H1 (cell line): Measurements from ENCODE around the gene MEI1. TPM values are rescaled to one million over a fixed set of nuclear protein-coding genes. Genes with fewer than 3 reads are reported as not detected.

ENCODE experiments used
- CTCF ChIA-PET: fragments of 300-600 bp; sonication (Branson Sonifier 250); formaldehyde crosslinking; loops from one replicate; lab custom pipeline; 2021; ENCODE audit not compliant: partially characterized antibody; lab: Charles Lee
- POLR2A ChIA-PET: fragments of 300-600 bp; sonication (Branson Sonifier 250); formaldehyde crosslinking; loops from one replicate; lab custom pipeline; 2021; ENCODE audit warnings: inconsistent platforms; ENCODE audit not compliant: partially characterized antibody; lab: Charles Lee
- DNase-seq, 2 experiments: peaks; one replicate each; pipeline versions ENCODE4 v3.0.0 to v3.0.0-alpha.2; 2010 to 2022; ENCODE audit warnings: low spot score in 2 of 2, low read depth in 1 of 2, mixed read lengths in 1 of 2
- FAIRE-seq: peaks from 2 replicates; lab custom pipeline; 2011; peaks lifted over from hg19 to GRCh38; lab: Jason Lieb, UNC
- H2AFZ ChIP-seq: 2 replicates; pipeline ENCODE4 v1.8.1; 2012; ENCODE audit warnings: low read length, inconsistent platforms
- H2AK5ac ChIP-seq: 2 replicates; pipeline ENCODE4 v1.6.1; 2013; ENCODE audit warnings: low read depth, low read length
- H2BK120ac ChIP-seq: replicated peaks from 2 replicates; pipeline ENCODE3; 2013; ENCODE audit warnings: low read depth, low read length, inconsistent platforms
- H2BK12ac ChIP-seq: 2 replicates; pipeline ENCODE4 v1.6.1; 2013; ENCODE audit warnings: low read depth, low read length
- H2BK15ac ChIP-seq: 2 replicates; pipeline ENCODE4 v1.6.1; 2013; ENCODE audit warnings: low read length
- H2BK20ac ChIP-seq: 2 replicates; pipeline ENCODE4 v1.6.1; 2013; ENCODE audit warnings: low read length
- H2BK5ac ChIP-seq: 2 replicates; pipeline ENCODE4 v1.6.1; 2013; ENCODE audit warnings: low read depth, low read length
- H3K14ac ChIP-seq: 2 replicates; pipeline ENCODE4 v1.6.1; 2013; ENCODE audit warnings: inconsistent platforms; ENCODE audit not compliant: insufficient read length
- H3K18ac ChIP-seq: 2 replicates; pipeline ENCODE4 v1.6.1; 2013; ENCODE audit warnings: low read length; ENCODE audit errors: extremely low read depth
- H3K23ac ChIP-seq: 2 replicates; pipeline ENCODE4 v1.6.1; 2013; ENCODE audit warnings: inconsistent platforms; ENCODE audit not compliant: insufficient read length
- H3K23me2 ChIP-seq: 2 replicates; pipeline ENCODE4 v1.6.1; 2013; ENCODE audit warnings: low read depth, low read length
- H3K27ac ChIP-seq: 2 replicates; pipeline ENCODE4 v1.6.1; 2011; ENCODE audit warnings: low read depth, low read length, inconsistent platforms
- H3K27me3 ChIP-seq, 4 experiments: replicated peaks in 1 of 4; 1 replicate in 1 of 4; 2 replicates in 3 of 4; pipeline versions ENCODE4 v1.6.1 to v1.8.1; 2011 to 2013; ENCODE audit warnings: low read length in 3 of 4, mild to moderate bottlenecking in 3 of 4, inconsistent platforms in 2 of 4, mixed read lengths in 2 of 4, moderate library complexity in 1 of 4; ENCODE audit not compliant: control insufficient read depth in 3 of 4, insufficient read depth in 3 of 4; ENCODE audit errors: extremely low read depth in 1 of 4
- H3K36me3 ChIP-seq, 4 experiments: 2 replicates each; pipeline versions ENCODE4 v1.6.1 to v1.8.1; 2011 to 2013; ENCODE audit warnings: mild to moderate bottlenecking in 4 of 4, low read length in 3 of 4, moderate library complexity in 2 of 4, control low read depth in 1 of 4, inconsistent platforms in 1 of 4; ENCODE audit not compliant: insufficient read depth in 4 of 4, control insufficient read depth in 2 of 4
- H3K4ac ChIP-seq: replicated peaks from 2 replicates; pipeline ENCODE3; 2013; ENCODE audit warnings: low read length, low read depth, mixed read lengths, inconsistent platforms; ENCODE audit not compliant: insufficient read length
- H3K4me1 ChIP-seq, 4 experiments: replicated peaks in 1 of 4; 1 replicate in 1 of 4; 2 replicates in 3 of 4; pipeline versions ENCODE4 v1.6.1 to v1.8.1; 2011 to 2013; ENCODE audit warnings: low read length in 3 of 4, inconsistent platforms in 2 of 4, mixed read lengths in 1 of 4; ENCODE audit not compliant: insufficient read depth in 4 of 4, control insufficient read depth in 3 of 4
- H3K4me2 ChIP-seq, 2 experiments: 2 replicates each; pipeline versions ENCODE4 v1.6.1 to v1.8.1; 2011 to 2013; ENCODE audit warnings: low read depth in 2 of 2, low read length in 2 of 2, control low read depth in 1 of 2, inconsistent platforms in 1 of 2, mild to moderate bottlenecking in 1 of 2; ENCODE audit not compliant: insufficient read depth in 1 of 2
- H3K4me3 ChIP-seq, 4 experiments: fragments of 200-600, 300-600 bp in 1 of 4; sonication (generic), shearing (Covaris generic), sonication (Bioruptor Twin) in 1 of 4; 2 replicates each; pipeline versions ENCODE4 v1.5.1 to v1.8.1; 2011 to 2016; ENCODE audit warnings: low read length in 4 of 4, low read depth in 3 of 4, control low read depth in 2 of 4, inconsistent platforms in 2 of 4, mild to moderate bottlenecking in 2 of 4, mixed read lengths in 1 of 4, moderate library complexity in 1 of 4; ENCODE audit not compliant: insufficient read depth in 2 of 4; ENCODE audit errors: extremely low read depth in 1 of 4
- H3K56ac ChIP-seq: replicated peaks from 2 replicates; pipeline ENCODE3; 2013; ENCODE audit warnings: low read depth, mild to moderate bottlenecking, mixed read lengths, low read length, inconsistent platforms; ENCODE audit not compliant: insufficient read length
- H3K79me1 ChIP-seq: 2 replicates; pipeline ENCODE4 v1.6.1; 2013; ENCODE audit warnings: low read depth, low read length, control low read depth
- H3K79me2 ChIP-seq, 2 experiments: 2 replicates each; pipeline versions ENCODE4 v1.6.1 to v1.8.1; 2012 to 2013; ENCODE audit warnings: low read length in 2 of 2, mild to moderate bottlenecking in 2 of 2, inconsistent platforms in 1 of 2; ENCODE audit not compliant: insufficient read depth in 2 of 2, control insufficient read depth in 1 of 2
- H3K9ac ChIP-seq, 4 experiments: replicated peaks in 1 of 4; 1 replicate in 1 of 4; 2 replicates in 3 of 4; pipeline versions ENCODE4 v1.6.1 to v1.8.1; 2011 to 2013; ENCODE audit warnings: low read depth in 3 of 4, low read length in 3 of 4, control low read depth in 2 of 4, mild to moderate bottlenecking in 2 of 4, moderate library complexity in 2 of 4, inconsistent platforms in 1 of 4; ENCODE audit errors: extremely low read depth in 1 of 4
- H3K9me3 ChIP-seq, 2 experiments: 2 replicates each; pipeline versions ENCODE4 v1.6.1 to v1.8.1; 2012 to 2013; ENCODE audit warnings: mild to moderate bottlenecking in 2 of 2, moderate library complexity in 2 of 2, control low read depth in 1 of 2, inconsistent platforms in 1 of 2, low read depth in 1 of 2, low read length in 1 of 2, mixed read lengths in 1 of 2; ENCODE audit not compliant: insufficient read depth in 2 of 2
- H4K20me1 ChIP-seq, 2 experiments: replicated peaks in 1 of 2; 2 replicates each; pipeline versions ENCODE3 to v1.8.1; 2011 to 2013; ENCODE audit warnings: inconsistent platforms in 2 of 2, low read length in 2 of 2, mild to moderate bottlenecking in 1 of 2; ENCODE audit not compliant: insufficient read depth in 2 of 2, control insufficient read depth in 1 of 2
- H4K5ac ChIP-seq: 2 replicates; pipeline ENCODE4 v1.6.1; 2013; ENCODE audit warnings: low read length, low read depth, mixed read lengths, inconsistent platforms; ENCODE audit not compliant: insufficient read length
- H4K8ac ChIP-seq: 2 replicates; pipeline ENCODE4 v1.8.0; 2013; ENCODE audit warnings: mild to moderate bottlenecking, moderate library complexity, low read length, inconsistent platforms; ENCODE audit not compliant: insufficient read depth; ENCODE audit errors: extremely low read depth
- H4K91ac ChIP-seq: replicated peaks from 2 replicates; pipeline ENCODE3; 2013; ENCODE audit warnings: low read length, mixed read lengths, inconsistent platforms; ENCODE audit not compliant: insufficient read length
- CBX8 ChIP-seq: fragments of 300-800, 300-1000 bp; sonication (generic); IDR thresholded peaks from 2 replicates; pipeline ENCODE4 v1.7.1; 2016; ENCODE audit warnings: low read depth, low read length, borderline replicate concordance
- CHD1 ChIP-seq: IDR thresholded peaks from 2 replicates; pipeline ENCODE4 v1.6.1; 2012; ENCODE audit warnings: low read depth, low read length, improper control_type of control experiment
- CHD2 ChIP-seq: IDR thresholded peaks from 2 replicates; pipeline ENCODE4 v1.6.1; 2012; ENCODE audit warnings: low read length, improper control_type of control experiment
- E2F6 ChIP-seq: IDR thresholded peaks from 2 replicates; pipeline ENCODE4 v1.6.1; 2012; ENCODE audit warnings: inconsistent platforms
- KDM5A ChIP-seq: fragments of 200-600 bp; IDR thresholded peaks from 2 replicates; pipeline ENCODE4 v1.7.1; 2012; ENCODE audit warnings: mild to moderate bottlenecking, low read length, inconsistent platforms, mixed read lengths
- MAFK ChIP-seq: IDR thresholded peaks from 2 replicates; pipeline ENCODE4 v1.6.1; 2012; ENCODE audit warnings: low read depth, mild to moderate bottlenecking, improper control_type of control experiment, low read length
- RFX5 ChIP-seq: IDR thresholded peaks from 2 replicates; pipeline ENCODE4 v1.6.1; 2011; ENCODE audit warnings: low read depth, low read length, improper control_type of control experiment, borderline replicate concordance
- RNF2 ChIP-seq: fragments of 200-900, 300-1000 bp; sonication (generic); IDR thresholded peaks from 2 replicates; pipeline ENCODE4 v1.7.1; 2016; ENCODE audit warnings: borderline replicate concordance, low read depth, mild to moderate bottlenecking, antibody characterized with exemption, low read length; ENCODE audit not compliant: poor library complexity, severe bottlenecking; ENCODE audit errors: missing control alignments
- SP4 ChIP-seq: IDR thresholded peaks from 2 replicates; pipeline ENCODE4 v1.6.1; 2012; ENCODE audit warnings: low read length, inconsistent platforms
- TAF1 ChIP-seq: IDR thresholded peaks from 2 replicates; pipeline ENCODE4 v1.6.1; 2011; ENCODE audit warnings: mild to moderate bottlenecking, low read depth, low read length
- WGBS, 2 experiments: shearing (Covaris generic) in 1 of 2; methylation state at CpG; one replicate each; pipeline versions ENCODE4 v1.1.6 to v1.1.7; 2013 to 2015; ENCODE audit warnings: low lambda C conversion rate in 2 of 2, mixed read lengths in 2 of 2, inconsistent platforms in 1 of 2, low coverage in 1 of 2, missing lambda C conversion rate in 1 of 2; ENCODE audit not compliant: insufficient replicate concordance in 2 of 2, insufficient coverage in 1 of 2, insufficient read length in 1 of 2; ENCODE audit errors: extremely low coverage in 1 of 2, missing lambda C conversion rate in 1 of 2; 5-methylcytosine and 5-hydroxymethylcytosine counted together
- polyA plus RNA-seq, 7 experiments: library from polyadenylated mRNA; depleted of rRNA in 3 of 7; stranded (reverse) in 5 of 7; unstranded in 2 of 7; fragments of >200 nt in 5 of 7; fragments of 200-250 nt in 2 of 7; gene quantifications; 1 replicate in 5 of 7; 2 replicates in 1 of 7; 4 replicates in 1 of 7; pipeline versions ENCODE4 v1.2.1 to v1.2.3, GENCODE V29; 2011 to 2013; ENCODE audit warnings: missing spikeins in 2 of 7, mixed read lengths in 2 of 7
- total RNA-seq: library from RNA; stranded (reverse); fragmentation: NEBNext Ultra II Directional; extraction: Animal tissue kit (Norgen Biotek cat#: 25700); gene quantifications from 2 replicates; pipeline ENCODE4 v1.2.1, GENCODE V29; 2021

The MEI1 gene
- total and polyA plus RNA-seq, 2 of the 8 experiments (the other 6 are each of a cell fraction or from before 2014, with no cell fraction given): 0.27 to 0.54 TPM

- no peak overlapping the region for H3K14ac ChIP-seq
- no peak overlapping the region for H4K5ac ChIP-seq
- CTCF ChIA-PET: interaction anchor here (0.7 to 4.8 kb wide), 9 partner anchors 10 to 158 kb away, joined by 3 to 21 read pairs (median 4); no protein-coding TSS in a partner anchor
- no peak overlapping the region for H2AK5ac ChIP-seq
- no peaks in the 10 kb centered on the region for H3K36me3 ChIP-seq
- no peaks in the 10 kb centered on the region for H3K79me1 ChIP-seq
- no peak overlapping the region for H4K91ac ChIP-seq
- no peak overlapping the region for H3K27ac ChIP-seq
- H3K4ac ChIP-seq: no peak overlapping the region
- TF ChIP-seq SP4: no peak
- TF ChIP-seq CHD1: no peak
- TF ChIP-seq E2F6: no peak
- no peak for TF ChIP-seq TAF1
- TF ChIP-seq MAFK: no peak
- TF ChIP-seq CHD2: no peak
- TF ChIP-seq CBX8: no peak
- TF ChIP-seq RNF2: no peak
- TF ChIP-seq KDM5A: no peak
- TF ChIP-seq RFX5: no peak
- H2BK15ac ChIP-seq: no peak overlapping the region
- H3K9ac ChIP-seq: no peak overlapping the region
- no peak overlapping the region for H2BK5ac ChIP-seq
- H3K4me3 ChIP-seq: no peak overlapping the region
- H2BK120ac ChIP-seq: no peak overlapping the region
- no peak overlapping the region for H2BK20ac ChIP-seq
- no peak overlapping the region for H3K56ac ChIP-seq
- no peak overlapping the region for H3K18ac ChIP-seq
- no peaks in the 10 kb centered on the region; a peak in 2 of 7 replicates for H3K27me3 ChIP-seq
- H2AFZ ChIP-seq: no peak overlapping the region
- WGBS, 2 experiments: 91% methylated on average over 6 of the region's 6 CpGs; no CpG with 5 or more reads in 1 of the 2 experiments
- H4K20me1 ChIP-seq: no peaks in the 10 kb centered on the region
- FAIRE-seq (no peak), DNase-seq (no peak)
- H3K9me3 ChIP-seq: no peaks in the 10 kb centered on the region
- H3K23me2 ChIP-seq: no peaks in the 10 kb centered on the region
- H2BK12ac ChIP-seq: no peak overlapping the region
- POLR2A ChIA-PET: interaction anchor here (1.1 to 5.8 kb wide), 2 partner anchors 16 to 18 kb away, joined by 3 to 30 read pairs; partner anchors contain the start of gene CCDC134
- H4K8ac ChIP-seq: no peak overlapping the region
- H3K79me2 ChIP-seq: no peaks in the 10 kb centered on the region
- H3K23ac ChIP-seq: no peak overlapping the region
- H3K4me1 ChIP-seq: no peaks in the 10 kb centered on the region; a peak in 1 of 7 replicates
- H3K4me2 ChIP-seq: no peak overlapping the region
These were observed 83.0 kb downstream of the MEI1 start for GRCh38 chr22:41782316-41782715.
